HepG2 (cell line): ENCODE measurements around the gene RUVBL2. TPM values are rescaled to one million over a fixed set of nuclear protein-coding genes. Genes with fewer than 3 reads are reported as not detected.

Source experiments
- ADNP ChIP-seq: sonication (generic); formaldehyde crosslinking; IDR thresholded peaks from 2 replicates; pipeline ENCODE4 v1.4.0; 2020; ENCODE audit warnings: missing genetic modification reagents
- ATF6 ChIP-seq: sonication (generic); formaldehyde crosslinking; conservative IDR thresholded peaks from 2 replicates; pipeline ENCODE4 v1.4.0; 2020; ENCODE audit warnings: missing genetic modification reagents
- FOSL2 ChIP-seq: sonication (generic); formaldehyde crosslinking; IDR thresholded peaks from 2 replicates; pipeline ENCODE4 v1.4.0; 2020; ENCODE audit warnings: missing genetic modification reagents
- NFE2 ChIP-seq: sonication (generic); formaldehyde crosslinking; IDR thresholded peaks from 2 replicates; pipeline ENCODE4 v1.4.0; 2020; ENCODE audit warnings: missing genetic modification reagents
- NPAS2 ChIP-seq: sonication (generic); formaldehyde crosslinking; IDR thresholded peaks from 2 replicates; pipeline ENCODE4 v1.8.0; 2022; ENCODE audit warnings: mild to moderate bottlenecking, missing genetic modification reagents, borderline replicate concordance
- RXRB ChIP-seq: IDR thresholded peaks from 2 replicates; pipeline ENCODE4 v1.6.1; 2016; ENCODE audit warnings: borderline replicate concordance, missing genetic modification reagents, missing compliant biosample characterization
- SIN3A ChIP-seq: IDR thresholded peaks from 2 replicates; pipeline ENCODE4 v1.6.1; 2011; ENCODE audit warnings: low read depth, mild to moderate bottlenecking, control low read depth, low read length, borderline replicate concordance
- SNAPC2 ChIP-seq: sonication (generic); formaldehyde crosslinking; IDR thresholded peaks from 2 replicates; pipeline ENCODE4 v1.8.1; 2022; ENCODE audit warnings: mild to moderate bottlenecking, missing genetic modification reagents
- ZFP36L1 ChIP-seq: sonication (generic); formaldehyde crosslinking; IDR thresholded peaks from 2 replicates; pipeline ENCODE4 v1.8.0; 2022; ENCODE audit warnings: mild to moderate bottlenecking, missing genetic modification reagents, moderate library complexity
- ZNF12 ChIP-seq: sonication (generic); formaldehyde crosslinking; IDR thresholded peaks from 2 replicates; pipeline ENCODE4 v1.5.0; 2020; ENCODE audit warnings: missing genetic modification reagents
- ZNF18 ChIP-seq: sonication (generic); formaldehyde crosslinking; IDR thresholded peaks from 2 replicates; pipeline ENCODE4 v1.8.0; 2022; ENCODE audit warnings: mild to moderate bottlenecking, missing genetic modification reagents; ENCODE audit not compliant: insufficient replicate concordance
- ZNF576 ChIP-seq: sonication (generic); formaldehyde crosslinking; IDR thresholded peaks from 2 replicates; pipeline ENCODE4 v1.4.0; 2020; ENCODE audit warnings: mild to moderate bottlenecking, missing genetic modification reagents
- ZNF816 ChIP-seq: sonication (generic); formaldehyde crosslinking; IDR thresholded peaks from 2 replicates; pipeline ENCODE4 v1.8.0; 2022; ENCODE audit warnings: missing genetic modification reagents, mild to moderate bottlenecking, borderline replicate concordance
- polyA plus RNA-seq, 8 experiments: library from polyadenylated mRNA; depleted of rRNA in 3 of 8; stranded (reverse) in 7 of 8; unstranded in 1 of 8; fragments of >200 nt; fragmentation: Illumina TruSeq in 4 of 8; extraction: Trizol in 4 of 8; gene quantifications; 2 replicates each; pipeline versions ENCODE4 v1.2.1 to v1.2.3, GENCODE V29; 2011 to 2016; ENCODE audit warnings: low read depth in 4 of 8, missing spikeins in 1 of 8, mixed read lengths in 1 of 8; ENCODE audit not compliant: insufficient read depth in 1 of 8
- total RNA-seq, 5 experiments: library from RNA; depleted of rRNA; stranded (reverse); fragments of >200 nt; fragmentation: Illumina TruSeq; extraction: Trizol; gene quantifications; 2 replicates each; pipeline ENCODE4 v1.2.3, GENCODE V29; 2016; ENCODE audit warnings: low read depth in 1 of 5
- TF ChIP-seq, protein P1 (sequence below): sonication (generic); formaldehyde crosslinking; IDR thresholded peaks from 2 replicates; pipeline ENCODE4 v1.4.0; 2020; ENCODE audit warnings: missing genetic modification reagents, borderline replicate concordance
- TF ChIP-seq, protein P2 (sequence below): sonication (generic); formaldehyde crosslinking; IDR thresholded peaks from 2 replicates; pipeline ENCODE4 v1.4.0; 2020; ENCODE audit warnings: missing genetic modification reagents, borderline replicate concordance
- TF ChIP-seq, protein P3 (sequence below): sonication (generic); formaldehyde crosslinking; IDR thresholded peaks from 2 replicates; pipeline ENCODE4 v1.4.0; 2020; ENCODE audit warnings: mild to moderate bottlenecking, missing genetic modification reagents

Gene RUVBL2
- total and polyA plus RNA-seq, 2 of the 13 experiments (the other 11 are each of a cell fraction or from before 2014, with no cell fraction given) = 120 to 122 TPM

GRCh38 chr19:48964205-48965039, 29.3 kb upstream of the RUVBL2 start (continued):
- TF ChIP-seq ZNF12 (CRISPR knock-in tag) = no peak
- TF ChIP-seq ATF6 (CRISPR knock-in tag) = no peak
- TF ChIP-seq ZFP36L1 (CRISPR knock-in tag) = no peak
- no peak for TF ChIP-seq RXRB (CRISPR knock-in tag)
- TF ChIP-seq ZNF576 (CRISPR knock-in tag) = no peak
- TF ChIP-seq ADNP (CRISPR knock-in tag) = no peak
- no peak; the same call in 1 of the 2 replicates for TF ChIP-seq ZNF816
- peak; percentile 31 for TF ChIP-seq ZNF18 (CRISPR knock-in tag)
- no peak for TF ChIP-seq NFE2 (CRISPR knock-in tag)
- no peak for TF ChIP-seq FOSL2
- TF ChIP-seq NPAS2 (CRISPR knock-in tag) = no peak
- TF ChIP-seq, protein P1, sequence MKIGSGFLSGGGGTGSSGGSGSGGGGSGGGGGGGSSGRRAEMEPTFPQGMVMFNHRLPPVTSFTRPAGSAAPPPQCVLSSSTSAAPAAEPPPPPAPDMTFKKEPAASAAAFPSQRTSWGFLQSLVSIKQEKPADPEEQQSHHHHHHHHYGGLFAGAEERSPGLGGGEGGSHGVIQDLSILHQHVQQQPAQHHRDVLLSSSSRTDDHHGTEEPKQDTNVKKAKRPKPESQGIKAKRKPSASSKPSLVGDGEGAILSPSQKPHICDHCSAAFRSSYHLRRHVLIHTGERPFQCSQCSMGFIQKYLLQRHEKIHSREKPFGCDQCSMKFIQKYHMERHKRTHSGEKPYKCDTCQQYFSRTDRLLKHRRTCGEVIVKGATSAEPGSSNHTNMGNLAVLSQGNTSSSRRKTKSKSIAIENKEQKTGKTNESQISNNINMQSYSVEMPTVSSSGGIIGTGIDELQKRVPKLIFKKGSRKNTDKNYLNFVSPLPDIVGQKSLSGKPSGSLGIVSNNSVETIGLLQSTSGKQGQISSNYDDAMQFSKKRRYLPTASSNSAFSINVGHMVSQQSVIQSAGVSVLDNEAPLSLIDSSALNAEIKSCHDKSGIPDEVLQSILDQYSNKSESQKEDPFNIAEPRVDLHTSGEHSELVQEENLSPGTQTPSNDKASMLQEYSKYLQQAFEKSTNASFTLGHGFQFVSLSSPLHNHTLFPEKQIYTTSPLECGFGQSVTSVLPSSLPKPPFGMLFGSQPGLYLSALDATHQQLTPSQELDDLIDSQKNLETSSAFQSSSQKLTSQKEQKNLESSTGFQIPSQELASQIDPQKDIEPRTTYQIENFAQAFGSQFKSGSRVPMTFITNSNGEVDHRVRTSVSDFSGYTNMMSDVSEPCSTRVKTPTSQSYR = peak; percentile 92
- TF ChIP-seq SIN3A = no peak
- TF ChIP-seq, protein P2, sequence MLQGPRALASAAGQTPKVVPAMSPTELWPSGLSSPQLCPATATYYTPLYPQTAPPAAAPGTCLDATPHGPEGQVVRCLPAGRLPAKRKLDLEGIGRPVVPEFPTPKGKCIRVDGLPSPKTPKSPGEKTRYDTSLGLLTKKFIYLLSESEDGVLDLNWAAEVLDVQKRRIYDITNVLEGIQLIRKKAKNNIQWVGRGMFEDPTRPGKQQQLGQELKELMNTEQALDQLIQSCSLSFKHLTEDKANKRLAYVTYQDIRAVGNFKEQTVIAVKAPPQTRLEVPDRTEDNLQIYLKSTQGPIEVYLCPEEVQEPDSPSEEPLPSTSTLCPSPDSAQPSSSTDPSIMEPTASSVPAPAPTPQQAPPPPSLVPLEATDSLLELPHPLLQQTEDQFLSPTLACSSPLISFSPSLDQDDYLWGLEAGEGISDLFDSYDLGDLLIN = no peak
- no peak for TF ChIP-seq SNAPC2 (CRISPR knock-in tag)
- TF ChIP-seq, protein P3, sequence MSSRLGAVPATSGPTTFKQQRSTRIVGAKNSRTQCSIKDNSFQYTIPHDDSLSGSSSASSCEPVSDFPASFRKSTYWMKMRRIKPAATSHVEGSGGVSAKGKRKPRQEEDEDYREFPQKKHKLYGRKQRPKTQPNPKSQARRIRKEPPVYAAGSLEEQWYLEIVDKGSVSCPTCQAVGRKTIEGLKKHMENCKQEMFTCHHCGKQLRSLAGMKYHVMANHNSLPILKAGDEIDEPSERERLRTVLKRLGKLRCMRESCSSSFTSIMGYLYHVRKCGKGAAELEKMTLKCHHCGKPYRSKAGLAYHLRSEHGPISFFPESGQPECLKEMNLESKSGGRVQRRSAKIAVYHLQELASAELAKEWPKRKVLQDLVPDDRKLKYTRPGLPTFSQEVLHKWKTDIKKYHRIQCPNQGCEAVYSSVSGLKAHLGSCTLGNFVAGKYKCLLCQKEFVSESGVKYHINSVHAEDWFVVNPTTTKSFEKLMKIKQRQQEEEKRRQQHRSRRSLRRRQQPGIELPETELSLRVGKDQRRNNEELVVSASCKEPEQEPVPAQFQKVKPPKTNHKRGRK (CRISPR knock-in tag) = no peak
